OCI-LY7 (cell line): Measurements from ENCODE around the gene WEE1. TPM values are rescaled to one million over a fixed set of nuclear protein-coding genes. Genes with fewer than 3 reads are reported as not detected.

Source experiments
- BruUV-seq: library from RNA; stranded (reverse); fragments of 400-500 nt; replicated peaks from 2 replicates; lab custom pipeline; 2021; lab: Mats Ljungman, UMichigan
- CTCF ChIA-PET: fragments of 300-600 bp; sonication (Branson Sonifier 250); formaldehyde crosslinking; loops from one replicate; lab custom pipeline; 2022; ENCODE audit warnings: antibody characterized with exemption; ENCODE audit not compliant: unreplicated experiment; lab: Charles Lee
- POLR2A ChIA-PET: fragments of 300-600 bp; sonication (Branson Sonifier 250); formaldehyde crosslinking; loops from one replicate; lab custom pipeline; 2022; ENCODE audit warnings: antibody characterized with exemption; lab: Charles Lee
- DNase-seq: peaks from one replicate; pipeline ENCODE4 v3.0.0-alpha.2; 2015; ENCODE audit warnings: low spot score
- H2AFZ ChIP-seq: fragments of 200-600 bp; sonication (generic), shearing (Covaris generic); 2 replicates; pipeline ENCODE4 v1.6.1; 2014; ENCODE audit warnings: mild to moderate bottlenecking, antibody characterized with exemption, low read length, moderate library complexity
- H3K27ac ChIP-seq: fragments of 200-600 bp; sonication (generic); 2 replicates; pipeline ENCODE4 v1.5.1; 2014; ENCODE audit warnings: mixed run types, low read depth, mild to moderate bottlenecking, moderate library complexity, low read length, inconsistent platforms; ENCODE audit not compliant: poor library complexity, severe bottlenecking
- H3K36me3 ChIP-seq: fragments of 200-600 bp; sonication (generic); 2 replicates; pipeline ENCODE4 v1.6.1; 2014; ENCODE audit warnings: mild to moderate bottlenecking, antibody characterized with exemption, low read length, moderate library complexity, mixed read lengths; ENCODE audit not compliant: insufficient read depth
- H3K4me1 ChIP-seq: fragments of 200-600 bp; sonication (generic); 2 replicates; pipeline ENCODE4 v1.5.1; 2014; ENCODE audit warnings: mild to moderate bottlenecking, low read length; ENCODE audit not compliant: insufficient read depth, poor library complexity, severe bottlenecking
- H3K4me2 ChIP-seq: fragments of 200-600 bp; sonication (generic); 2 replicates; pipeline ENCODE4 v1.6.1; 2014; ENCODE audit warnings: mild to moderate bottlenecking, low read length
- H3K4me3 ChIP-seq: fragments of 200-600 bp; sonication (generic); 2 replicates; pipeline ENCODE4 v1.5.1; 2014; ENCODE audit warnings: mild to moderate bottlenecking, low read depth, low read length; ENCODE audit not compliant: poor library complexity, severe bottlenecking
- H3K79me2 ChIP-seq: fragments of 200-600 bp; sonication (generic); 2 replicates; pipeline ENCODE4 v1.6.1; 2016; ENCODE audit warnings: low read depth, mild to moderate bottlenecking, low read length, moderate library complexity, mixed read lengths; ENCODE audit not compliant: insufficient read depth
- H3K9me2 ChIP-seq: fragments of 200-600 bp; sonication (generic); 2 replicates; pipeline ENCODE4 v1.6.1; 2016; ENCODE audit warnings: mild to moderate bottlenecking, low read length, mixed read lengths; ENCODE audit not compliant: insufficient read depth
- H3K9me3 ChIP-seq: fragments of 200-600 bp; sonication (generic); 2 replicates; pipeline ENCODE4 v1.6.1; 2014; ENCODE audit warnings: mild to moderate bottlenecking, mixed run types, low read length, mixed read lengths
- H4K20me1 ChIP-seq: fragments of 200-600 bp; sonication (generic); 2 replicates; pipeline ENCODE4 v1.6.1; 2014; ENCODE audit warnings: mild to moderate bottlenecking, antibody characterized with exemption, low read length, moderate library complexity, mixed read lengths; ENCODE audit not compliant: insufficient read depth
- EZH2phosphoT487 ChIP-seq: fragments of 200-600 bp; sonication (generic); IDR thresholded peaks from 2 replicates; pipeline ENCODE4 v1.6.1; 2018; ENCODE audit warnings: low read depth, borderline replicate concordance, mild to moderate bottlenecking, mixed run types, antibody characterized with exemption, low read length, moderate library complexity, mixed read lengths
- intact Hi-C: fragments of 100-400 bp; cut with micrococcal nuclease; formaldehyde crosslinking; loops from one replicate; pipeline ENCODE4 v1.10.0; 2022; ENCODE audit not compliant: unreplicated experiment
- total RNA-seq, 2 experiments: library from RNA; depleted of rRNA in 1 of 2; stranded (reverse); fragments of >200 nt in 1 of 2; shearing (Covaris generic) in 1 of 2; gene quantifications; 2 replicates each; pipeline ENCODE4 v1.2.3, GENCODE V29; 2014 to 2022
- TF ChIP-seq, protein P1 (sequence below): fragments of 200-600 bp; sonication (generic); conservative IDR thresholded peaks from 2 replicates; pipeline ENCODE4 v1.5.1; 2014; ENCODE audit warnings: mild to moderate bottlenecking, antibody characterized with exemption, low read length, moderate library complexity, mixed read lengths

WEE1 gene
- total RNA-seq, 2 experiments from 2014 or later, result 147 to 216 TPM

DNA sequence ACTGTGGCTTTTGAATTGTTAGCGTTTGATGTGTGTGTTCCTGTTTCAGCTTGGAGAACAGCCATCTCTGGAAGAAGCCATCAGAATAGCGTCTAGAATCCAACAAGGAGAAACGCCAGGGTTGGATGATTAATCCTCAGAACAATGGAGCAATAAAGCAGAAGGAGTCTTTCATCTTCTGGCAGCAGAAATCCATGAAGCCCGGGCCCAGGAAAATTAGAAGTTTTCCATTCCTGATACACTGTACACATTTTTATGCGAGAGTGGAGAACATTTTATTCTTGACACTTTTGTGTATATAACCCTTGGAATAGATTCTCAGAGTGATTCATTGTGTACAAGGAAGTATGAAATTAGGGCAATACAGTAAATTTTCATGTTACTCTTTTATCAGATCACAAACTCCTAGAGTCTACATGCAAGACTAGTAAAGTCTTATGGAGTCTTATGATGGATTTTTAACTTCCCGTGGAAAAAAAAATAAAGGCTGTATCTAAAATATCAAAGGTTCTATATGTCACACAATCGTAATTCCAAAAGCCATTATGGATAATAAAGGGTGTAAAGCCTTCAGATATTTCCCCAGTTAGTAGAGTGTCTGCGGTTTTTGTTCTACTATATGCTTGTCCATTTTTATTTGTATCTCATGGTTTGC lies 45.9 kb upstream of the WEE1 start:
- H3K4me2 ChIP-seq, result no peak overlapping the region
- no peak for TF ChIP-seq EZH2phosphoT487
- no peaks in the 10 kb centered on the region for H3K4me1 ChIP-seq
- no peaks in the 10 kb centered on the region for H4K20me1 ChIP-seq
- H3K79me2 ChIP-seq, result no peaks in the 10 kb centered on the region
- no peak overlapping the region for H3K27ac ChIP-seq
- H3K9me2 ChIP-seq, result no peaks in the 10 kb centered on the region
- no peak for DNase-seq
- CTCF ChIA-PET, result no interaction called here
- intact Hi-C loops, result no loop called here
- no peak overlapping the region for H3K4me3 ChIP-seq
- H3K36me3 ChIP-seq, result peaks cover 27% of the 10 kb centered on the region
- H2AFZ ChIP-seq, result no peak overlapping the region
- POLR2A ChIA-PET, result interaction anchor here (0.6 to 1.0 kb wide), 5 partner anchors 9 to 428 kb away, joined by 3 to 5 read pairs (median 4); no protein-coding TSS in a partner anchor
- H3K9me3 ChIP-seq, result no peaks in the 10 kb centered on the region
- no TSS peak for BruUV-seq

DNA sequence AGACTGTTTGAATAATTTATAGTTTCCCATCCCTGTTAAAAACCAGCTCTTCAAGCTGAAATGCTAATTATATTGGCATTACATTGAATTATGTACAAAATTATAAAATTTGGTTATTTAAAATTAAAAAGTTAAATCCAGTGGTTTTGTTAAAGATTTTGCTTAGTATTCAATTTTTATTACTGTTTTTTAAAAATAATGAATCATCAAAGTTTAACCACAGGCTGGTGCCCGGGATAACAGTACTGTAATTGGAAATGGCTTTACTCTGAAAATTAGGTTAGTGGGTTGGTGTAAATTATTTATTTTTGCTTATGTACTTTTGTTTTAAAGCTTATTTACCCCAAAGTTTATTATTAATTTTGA lies 45.4 kb upstream of the WEE1 start:
- BruUV-seq, result no TSS peak
- Histone ChIP-seq H3K27ac (no peak overlapping the region), H3K4me3 (no peak overlapping the region), H3K9me3 (no peaks in the 10 kb centered on the region), H3K9me2 (no peaks in the 10 kb centered on the region), H3K36me3 (peaks cover 24% of the 10 kb centered on the region), H3K4me1 (no peaks in the 10 kb centered on the region), H2AFZ (no peak overlapping the region), H3K79me2 (no peaks in the 10 kb centered on the region), H3K4me2 (no peak overlapping the region), H4K20me1 (no peaks in the 10 kb centered on the region)
- intact Hi-C loops, result no loop called here
- DNase-seq, result no peak
- ChIA-PET POLR2A (interaction anchor here (0.6 to 1.0 kb wide), 6 partner anchors 9 to 428 kb away, joined by 3 to 5 read pairs (median 4); no protein-coding TSS in a partner anchor), CTCF (no interaction called here)
- TF ChIP-seq, protein P1, sequence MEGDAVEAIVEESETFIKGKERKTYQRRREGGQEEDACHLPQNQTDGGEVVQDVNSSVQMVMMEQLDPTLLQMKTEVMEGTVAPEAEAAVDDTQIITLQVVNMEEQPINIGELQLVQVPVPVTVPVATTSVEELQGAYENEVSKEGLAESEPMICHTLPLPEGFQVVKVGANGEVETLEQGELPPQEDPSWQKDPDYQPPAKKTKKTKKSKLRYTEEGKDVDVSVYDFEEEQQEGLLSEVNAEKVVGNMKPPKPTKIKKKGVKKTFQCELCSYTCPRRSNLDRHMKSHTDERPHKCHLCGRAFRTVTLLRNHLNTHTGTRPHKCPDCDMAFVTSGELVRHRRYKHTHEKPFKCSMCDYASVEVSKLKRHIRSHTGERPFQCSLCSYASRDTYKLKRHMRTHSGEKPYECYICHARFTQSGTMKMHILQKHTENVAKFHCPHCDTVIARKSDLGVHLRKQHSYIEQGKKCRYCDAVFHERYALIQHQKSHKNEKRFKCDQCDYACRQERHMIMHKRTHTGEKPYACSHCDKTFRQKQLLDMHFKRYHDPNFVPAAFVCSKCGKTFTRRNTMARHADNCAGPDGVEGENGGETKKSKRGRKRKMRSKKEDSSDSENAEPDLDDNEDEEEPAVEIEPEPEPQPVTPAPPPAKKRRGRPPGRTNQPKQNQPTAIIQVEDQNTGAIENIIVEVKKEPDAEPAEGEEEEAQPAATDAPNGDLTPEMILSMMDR, result no peak
- TF ChIP-seq EZH2phosphoT487, result no peak

DNA sequence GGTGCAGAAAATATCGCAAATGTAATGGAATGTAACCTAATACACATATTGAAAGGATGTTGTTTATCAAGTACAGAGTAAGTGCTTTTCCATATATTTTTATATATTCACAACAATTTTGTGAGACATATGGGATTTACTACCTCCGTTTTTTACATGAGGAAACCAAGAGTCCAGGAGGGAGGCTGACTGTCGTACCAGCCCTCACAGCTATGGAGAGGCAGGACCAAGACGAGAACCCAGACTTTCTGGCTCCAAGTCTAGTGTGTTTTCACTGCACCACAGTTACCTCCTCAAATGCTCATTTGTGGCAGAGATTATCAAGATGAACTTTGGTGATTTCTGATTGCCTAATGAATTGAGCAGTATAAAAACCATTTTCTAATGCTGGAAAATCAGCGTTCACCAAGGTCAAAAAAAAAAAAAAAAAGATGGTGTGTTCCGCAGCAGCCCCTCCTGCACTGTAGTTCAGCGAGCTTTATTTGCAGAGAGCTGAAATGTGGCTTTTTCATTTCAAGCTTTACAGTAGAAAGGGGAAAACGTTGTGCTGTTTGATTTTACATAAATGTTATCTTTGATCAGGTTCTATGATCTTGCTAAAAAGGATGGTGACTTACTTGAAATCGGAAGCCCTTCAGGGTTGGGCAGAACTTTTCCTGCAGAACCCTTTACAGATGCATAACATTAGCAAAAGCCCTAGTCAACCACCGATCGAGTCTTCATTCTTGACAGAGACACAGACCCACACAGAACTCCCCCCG lies 44.7 kb upstream of the WEE1 start:
- no peak overlapping the region for H3K4me2 ChIP-seq
- CTCF ChIA-PET, result no interaction called here
- TF ChIP-seq EZH2phosphoT487, result no peak
- TF ChIP-seq, protein P1, result no peak
- no peak overlapping the region for H2AFZ ChIP-seq
- intact Hi-C loops, result no loop called here
- H3K4me3 ChIP-seq, result no peak overlapping the region
- no peaks in the 10 kb centered on the region for H4K20me1 ChIP-seq
- POLR2A ChIA-PET, result interaction anchor here (0.6 to 1.0 kb wide), 5 partner anchors 38 to 429 kb away, joined by 3 to 5 read pairs (median 4); no protein-coding TSS in a partner anchor
- H3K4me1 ChIP-seq, result no peaks in the 10 kb centered on the region
- no peak for DNase-seq
- no peaks in the 10 kb centered on the region for H3K9me2 ChIP-seq
- no TSS peak for BruUV-seq
- no peaks in the 10 kb centered on the region for H3K79me2 ChIP-seq
- H3K36me3 ChIP-seq, result peaks cover 24% of the 10 kb centered on the region
- no peaks in the 10 kb centered on the region for H3K9me3 ChIP-seq
- no peak overlapping the region for H3K27ac ChIP-seq
